GM19467 (cell line): ENCODE results near the gene CLDN6.

ENCODE experiments used
- ATAC-seq: cut with Tn5 transposase; IDR thresholded peaks from one replicate; pipeline ENCODE4 v1.9.1; 2021; ENCODE audit warnings: mild to moderate bottlenecking, moderate library complexity; ENCODE audit not compliant: unreplicated experiment

The CLDN6 gene

GRCh38 chr16:2992383-2993081, 25.5 kb downstream of the CLDN6 start:
- no peak for ATAC-seq

GRCh38 chr16:2991566-2992261, 26.3 kb downstream of the CLDN6 start:
- no peak for ATAC-seq

- ATAC-seq: no peak
Observed at GRCh38 chr16:2990891-2991290, 27.1 kb downstream of the CLDN6 start.

- ATAC-seq: no peak
Observed at GRCh38 chr16:2988590-2989099, 29.3 kb downstream of the CLDN6 start.

- no peak for ATAC-seq
Observed at GRCh38 chr16:2987833-2988232, 30.1 kb downstream of the CLDN6 start.

GRCh38 chr16:2987286-2987685, 30.7 kb downstream of the CLDN6 start:
- ATAC-seq: no peak

- ATAC-seq: no peak
Observed at GRCh38 chr16:2986623-2987188, 31.3 kb downstream of the CLDN6 start.

- no peak for ATAC-seq
Observed at GRCh38 chr16:2985893-2986355, 32.1 kb downstream of the CLDN6 start.

GRCh38 chr16:2985462-2985861, 32.5 kb downstream of the CLDN6 start:
- no peak for ATAC-seq

- no peak for ATAC-seq
Observed at GRCh38 chr16:2983706-2984136, 34.3 kb downstream of the CLDN6 start.

- no peak for ATAC-seq
Observed at GRCh38 chr16:2982402-2982801, 35.6 kb downstream of the CLDN6 start.

- no peak for ATAC-seq
Observed at GRCh38 chr16:2981899-2982250, 36.1 kb downstream of the CLDN6 start.

GRCh38 chr16:2981177-2981898, 36.6 kb downstream of the CLDN6 start:
- no peak for ATAC-seq

- ATAC-seq: peak; percentile 75
Observed at GRCh38 chr16:2980227-2981176, 37.5 kb downstream of the CLDN6 start, which contains the start of gene PKMYT1. PKMYT1 (minus strand) TSS chr16:2980446; CDS start chr16:2979657, 789 bp downstream.

GRCh38 chr16:2979669-2980226, 38.2 kb downstream of the CLDN6 start:
- peak; percentile 15 for ATAC-seq

- no peak for ATAC-seq
Observed at GRCh38 chr16:2977440-2977839, 40.5 kb downstream of the CLDN6 start.

- ATAC-seq: no peak
Observed at GRCh38 chr16:2976673-2977072, 41.3 kb downstream of the CLDN6 start.

GRCh38 chr16:2976201-2976600, 41.8 kb downstream of the CLDN6 start:
- no peak for ATAC-seq

- no peak for ATAC-seq
Observed at GRCh38 chr16:2975161-2975795, 42.7 kb downstream of the CLDN6 start.
